Osteoblast (primary cell): ENCODE measurements around the gene CD2. TPM values are rescaled to one million over a fixed set of nuclear protein-coding genes. Genes with fewer than 3 reads are reported as not detected.

Source experiments
- DNase-seq: peaks from one replicate; pipeline ENCODE4 v3.0.0; 2011; ENCODE audit warnings: low spot score, mixed read lengths; ENCODE audit not compliant: insufficient read length; ENCODE audit errors: missing footprints
- H2AFZ ChIP-seq: 2 replicates; pipeline ENCODE4 v1.6.0; 2011; ENCODE audit warnings: mild to moderate bottlenecking, low read length
- H3K27ac ChIP-seq: 2 replicates; pipeline ENCODE4 v1.5.1; 2011; ENCODE audit warnings: mild to moderate bottlenecking, low read depth, low read length, moderate library complexity
- H3K27me3 ChIP-seq: 2 replicates; pipeline ENCODE4 v1.6.0; 2012; ENCODE audit warnings: mild to moderate bottlenecking, control low read depth, inconsistent platforms, low read length, moderate library complexity; ENCODE audit not compliant: insufficient read depth
- H3K36me3 ChIP-seq: 2 replicates; pipeline ENCODE4 v1.5.1; 2011; ENCODE audit warnings: mild to moderate bottlenecking, low read length, control low read depth, moderate library complexity; ENCODE audit not compliant: insufficient read depth
- H3K4me1 ChIP-seq: 2 replicates; pipeline ENCODE4 v1.5.1; 2011; ENCODE audit warnings: mild to moderate bottlenecking, low read length, control low read depth, moderate library complexity; ENCODE audit not compliant: insufficient read depth
- H3K4me2 ChIP-seq: 2 replicates; pipeline ENCODE4 v1.6.0; 2011; ENCODE audit warnings: mild to moderate bottlenecking, low read length; ENCODE audit not compliant: insufficient read depth
- H3K4me3 ChIP-seq: fragments of 200-600 bp; sonication (generic); 3 replicates; pipeline ENCODE4 v1.5.1; 2012; ENCODE audit warnings: mild to moderate bottlenecking, low read length, inconsistent platforms; ENCODE audit not compliant: insufficient read depth
- H3K79me2 ChIP-seq: 2 replicates; pipeline ENCODE4 v1.6.0; 2012; ENCODE audit warnings: mild to moderate bottlenecking, low read length, control low read depth, inconsistent platforms; ENCODE audit not compliant: insufficient read depth
- H3K9me3 ChIP-seq: 2 replicates; pipeline ENCODE4 v1.5.1; 2011; ENCODE audit warnings: low read depth, low read length, control low read depth
- H4K20me1 ChIP-seq: 2 replicates; pipeline ENCODE4 v1.6.0; 2012; ENCODE audit warnings: mild to moderate bottlenecking, low read length, control low read depth; ENCODE audit not compliant: insufficient read depth
- total RNA-seq: library from RNA; depleted of rRNA; stranded (reverse); fragments of >200 nt; gene quantifications from 2 replicates; pipeline ENCODE4 v1.2.3, GENCODE V29; 2012
- TF ChIP-seq, protein P1 (sequence below): IDR thresholded peaks from 2 replicates; pipeline ENCODE4 v1.5.1; 2011; ENCODE audit warnings: mild to moderate bottlenecking, low read depth, low read length, moderate library complexity; ENCODE audit errors: extremely low read depth

CD2 gene
- total RNA-seq, 1 donor: not detected

GRCh38 chr1:116806245-116806644 lies 52.0 kb downstream of the CD2 start:
- no peaks in the 10 kb centered on the region for H3K4me1 ChIP-seq
- no peaks in the 10 kb centered on the region for H4K20me1 ChIP-seq
- no peaks in the 10 kb centered on the region for H3K9me3 ChIP-seq
- no peak overlapping the region for H3K4me2 ChIP-seq
- peaks cover 9% of the 10 kb centered on the region for H3K27me3 ChIP-seq
- no peaks in the 10 kb centered on the region for H3K79me2 ChIP-seq
- TF ChIP-seq, protein P1, sequence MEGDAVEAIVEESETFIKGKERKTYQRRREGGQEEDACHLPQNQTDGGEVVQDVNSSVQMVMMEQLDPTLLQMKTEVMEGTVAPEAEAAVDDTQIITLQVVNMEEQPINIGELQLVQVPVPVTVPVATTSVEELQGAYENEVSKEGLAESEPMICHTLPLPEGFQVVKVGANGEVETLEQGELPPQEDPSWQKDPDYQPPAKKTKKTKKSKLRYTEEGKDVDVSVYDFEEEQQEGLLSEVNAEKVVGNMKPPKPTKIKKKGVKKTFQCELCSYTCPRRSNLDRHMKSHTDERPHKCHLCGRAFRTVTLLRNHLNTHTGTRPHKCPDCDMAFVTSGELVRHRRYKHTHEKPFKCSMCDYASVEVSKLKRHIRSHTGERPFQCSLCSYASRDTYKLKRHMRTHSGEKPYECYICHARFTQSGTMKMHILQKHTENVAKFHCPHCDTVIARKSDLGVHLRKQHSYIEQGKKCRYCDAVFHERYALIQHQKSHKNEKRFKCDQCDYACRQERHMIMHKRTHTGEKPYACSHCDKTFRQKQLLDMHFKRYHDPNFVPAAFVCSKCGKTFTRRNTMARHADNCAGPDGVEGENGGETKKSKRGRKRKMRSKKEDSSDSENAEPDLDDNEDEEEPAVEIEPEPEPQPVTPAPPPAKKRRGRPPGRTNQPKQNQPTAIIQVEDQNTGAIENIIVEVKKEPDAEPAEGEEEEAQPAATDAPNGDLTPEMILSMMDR: no peak
- DNase-seq: no peak
- no peak overlapping the region for H2AFZ ChIP-seq
- H3K27ac ChIP-seq: no peak overlapping the region
- no peaks in the 10 kb centered on the region for H3K36me3 ChIP-seq
- no peak overlapping the region for H3K4me3 ChIP-seq

DNA sequence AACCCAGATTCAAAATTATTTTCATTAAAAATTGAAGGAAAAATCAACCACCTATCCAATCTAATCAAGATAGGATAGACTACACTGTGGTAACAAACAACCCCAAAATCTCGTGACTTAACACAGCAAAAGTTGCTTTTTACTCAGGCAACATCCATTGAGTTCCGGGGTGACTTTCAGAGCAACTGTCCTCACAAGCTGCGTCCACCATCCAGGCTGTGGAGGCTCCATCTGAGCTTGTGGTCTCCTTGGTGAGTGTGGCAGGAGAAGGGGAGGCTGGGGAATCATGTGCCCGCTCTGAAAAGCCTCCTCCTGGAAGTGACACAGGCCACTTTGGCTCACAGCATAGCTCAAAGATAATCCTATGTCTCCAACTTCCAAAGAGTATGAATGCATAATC lies 52.4 kb downstream of the CD2 start:
- no peak overlapping the region for H3K4me3 ChIP-seq
- H3K36me3 ChIP-seq: no peaks in the 10 kb centered on the region
- H3K27me3 ChIP-seq: peaks cover 7% of the 10 kb centered on the region
- no peaks in the 10 kb centered on the region for H4K20me1 ChIP-seq
- TF ChIP-seq, protein P1: no peak
- no peaks in the 10 kb centered on the region for H3K9me3 ChIP-seq
- H3K27ac ChIP-seq: no peak overlapping the region
- DNase-seq: no peak
- no peaks in the 10 kb centered on the region for H3K4me1 ChIP-seq
- no peaks in the 10 kb centered on the region for H3K79me2 ChIP-seq
- H3K4me2 ChIP-seq: no peak overlapping the region
- H2AFZ ChIP-seq: no peak overlapping the region

- DNase-seq: no peak
- Histone ChIP-seq H2AFZ (no peak overlapping the region), H3K79me2 (no peaks in the 10 kb centered on the region), H3K4me2 (no peak overlapping the region), H3K27ac (no peak overlapping the region), H3K27me3 (peaks cover 7% of the 10 kb centered on the region), H3K36me3 (no peaks in the 10 kb centered on the region), H3K4me3 (no peak overlapping the region), H3K9me3 (no peaks in the 10 kb centered on the region), H3K4me1 (no peaks in the 10 kb centered on the region), H4K20me1 (no peaks in the 10 kb centered on the region)
- TF ChIP-seq, protein P1: no peak
These were observed 53.4 kb downstream of the CD2 start for GRCh38 chr1:116807394-116808199.

DNA sequence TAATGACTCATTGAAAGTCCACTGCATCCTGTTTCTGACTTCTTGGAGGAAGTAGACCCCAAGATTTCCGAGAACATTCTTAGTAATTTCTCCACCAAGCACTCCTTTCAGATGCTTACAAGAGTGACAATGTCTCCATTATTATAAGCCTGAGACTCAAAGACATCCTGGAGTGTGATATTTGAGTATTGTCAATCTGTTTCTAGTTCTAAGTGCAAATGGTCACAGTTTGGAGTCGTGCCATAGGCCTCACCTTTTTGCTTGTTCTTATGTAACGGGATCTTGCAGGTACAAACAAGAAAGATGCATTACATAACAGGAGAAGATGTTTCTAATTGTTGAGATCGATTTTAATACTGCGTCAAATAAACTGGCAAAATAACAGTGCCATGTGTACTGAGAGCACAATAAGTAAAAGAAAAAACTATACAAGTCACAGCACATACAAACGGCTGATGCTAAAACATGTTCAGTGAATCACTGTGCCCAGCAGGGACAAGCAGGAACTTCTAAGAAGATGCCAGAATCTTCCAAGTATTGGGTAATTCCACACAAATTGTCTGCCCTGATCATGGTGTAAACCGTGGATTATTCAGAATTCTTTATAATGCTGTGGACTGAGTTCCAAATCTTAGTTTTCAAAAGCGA lies 54.1 kb downstream of the CD2 start:
- no peaks in the 10 kb centered on the region for H3K4me1 ChIP-seq
- TF ChIP-seq, protein P1: no peak
- no peak for DNase-seq

More for the DNA sequence above, 54.1 kb downstream of the CD2 start:
- Histone ChIP-seq H3K36me3 (no peaks in the 10 kb centered on the region), H3K27me3 (peaks cover 7% of the 10 kb centered on the region), H3K27ac (no peak overlapping the region), H3K79me2 (no peaks in the 10 kb centered on the region), H4K20me1 (no peaks in the 10 kb centered on the region), H3K4me3 (no peak overlapping the region), H3K9me3 (no peaks in the 10 kb centered on the region), H2AFZ (no peak overlapping the region), H3K4me2 (no peak overlapping the region)
